Mammary epithelial cell (primary cell): ENCODE results near the gene TNS1.

Source experiments
- EZH2 ChIP-seq: IDR thresholded peaks from 2 replicates; pipeline ENCODE4 v1.6.1; 2012; ENCODE audit warnings: low read length, inconsistent platforms, borderline replicate concordance
- TF ChIP-seq, protein P1 (sequence below), 2 donors: IDR thresholded peaks in 1 of 2; conservative IDR thresholded peaks in 1 of 2; 2 replicates each; pipeline ENCODE4 v1.5.1; 2011 to 2012; ENCODE audit warnings: inconsistent platforms in 2 of 2, low read length in 2 of 2, mild to moderate bottlenecking in 2 of 2, control low read depth in 1 of 2, low read depth in 1 of 2; ENCODE audit not compliant: insufficient read depth in 1 of 2; ENCODE audit errors: extremely low read depth in 1 of 2

- TF ChIP-seq EZH2: no peak
- TF ChIP-seq, protein P1, sequence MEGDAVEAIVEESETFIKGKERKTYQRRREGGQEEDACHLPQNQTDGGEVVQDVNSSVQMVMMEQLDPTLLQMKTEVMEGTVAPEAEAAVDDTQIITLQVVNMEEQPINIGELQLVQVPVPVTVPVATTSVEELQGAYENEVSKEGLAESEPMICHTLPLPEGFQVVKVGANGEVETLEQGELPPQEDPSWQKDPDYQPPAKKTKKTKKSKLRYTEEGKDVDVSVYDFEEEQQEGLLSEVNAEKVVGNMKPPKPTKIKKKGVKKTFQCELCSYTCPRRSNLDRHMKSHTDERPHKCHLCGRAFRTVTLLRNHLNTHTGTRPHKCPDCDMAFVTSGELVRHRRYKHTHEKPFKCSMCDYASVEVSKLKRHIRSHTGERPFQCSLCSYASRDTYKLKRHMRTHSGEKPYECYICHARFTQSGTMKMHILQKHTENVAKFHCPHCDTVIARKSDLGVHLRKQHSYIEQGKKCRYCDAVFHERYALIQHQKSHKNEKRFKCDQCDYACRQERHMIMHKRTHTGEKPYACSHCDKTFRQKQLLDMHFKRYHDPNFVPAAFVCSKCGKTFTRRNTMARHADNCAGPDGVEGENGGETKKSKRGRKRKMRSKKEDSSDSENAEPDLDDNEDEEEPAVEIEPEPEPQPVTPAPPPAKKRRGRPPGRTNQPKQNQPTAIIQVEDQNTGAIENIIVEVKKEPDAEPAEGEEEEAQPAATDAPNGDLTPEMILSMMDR (conservative IDR thresholded peaks at IDR 0.05 in 1 of 2, IDR thresholded peaks at IDR 0.05 in 1 of 2; ENCODE audit: extremely low read depth in 1 of 2, insufficient read depth in 1 of 2, low read depth in 1 of 2, low read length in 2 of 2): no peak
These were observed 98.8 kb downstream of the TNS1 start for GRCh38 chr2:217903859-217904613.
